Activated T-cell treated with anti-CD3 and anti-CD28 coated beads for 1 hour (primary cell): ENCODE results near the gene TSEN34.
A peak's percentile ranks its signal among the peaks of the same experiment; 100 is the strongest.
"Not testable (repeated sequence)": the region's sequence is repeated elsewhere in the genome, so short reads cannot be mapped to it uniquely, and the experiment has no call there.

Source experiments
- DNase-seq: peaks from one replicate; pipeline ENCODE4 v3.0.0-alpha.2; 2020; ENCODE audit warnings: low read depth

The TSEN34 gene

DNA sequence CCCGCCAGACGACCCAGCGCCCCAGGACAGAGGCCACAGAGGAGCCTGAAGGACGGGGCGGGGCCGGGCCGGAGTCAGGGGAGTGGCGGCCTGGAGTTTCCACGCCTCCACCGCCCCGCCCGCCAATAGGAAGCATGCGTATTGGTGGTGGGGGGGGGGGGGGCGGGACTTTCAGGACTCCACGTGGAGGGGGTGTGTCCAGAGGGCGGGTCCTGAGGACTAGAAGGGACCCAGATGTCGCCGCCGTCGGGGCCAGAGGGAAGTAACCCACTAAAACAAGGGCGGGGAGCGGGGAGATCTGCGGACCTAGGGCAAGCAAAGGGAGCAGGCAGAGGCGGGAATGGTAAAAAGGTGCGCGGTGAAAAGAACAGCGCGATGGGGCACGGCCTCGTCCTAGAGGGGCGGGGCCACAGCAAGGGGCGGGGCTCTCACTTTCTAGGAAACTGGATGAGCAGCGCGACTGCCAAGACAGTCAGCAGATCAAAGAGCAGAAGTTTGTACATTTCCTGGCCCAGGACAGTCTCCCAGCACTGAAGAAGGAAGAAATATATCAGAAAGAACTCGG is 28.8 kb upstream of the TSEN34 start:
- peak; percentile 72 for DNase-seq

DNA sequence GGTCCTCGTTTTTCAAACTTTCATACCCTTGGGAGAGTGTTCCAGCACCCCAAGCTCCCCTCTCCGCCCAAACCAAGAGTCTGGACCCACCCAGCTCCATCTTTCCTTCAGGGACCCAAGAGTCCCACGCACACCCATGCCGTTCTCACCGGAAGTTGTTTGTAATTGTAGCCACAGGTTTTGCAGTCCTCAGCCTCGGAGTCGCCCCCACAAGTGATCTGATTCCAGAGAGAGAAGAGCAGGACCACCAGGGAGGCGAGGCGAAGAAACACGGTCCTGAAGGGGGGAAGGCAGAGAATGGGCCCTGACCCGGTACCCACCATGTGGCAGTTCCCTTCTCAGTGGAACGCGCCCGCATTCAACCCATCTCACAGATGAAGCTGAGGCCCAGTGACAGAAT is 28.2 kb upstream of the TSEN34 start:
- DNase-seq, result no peak

DNA sequence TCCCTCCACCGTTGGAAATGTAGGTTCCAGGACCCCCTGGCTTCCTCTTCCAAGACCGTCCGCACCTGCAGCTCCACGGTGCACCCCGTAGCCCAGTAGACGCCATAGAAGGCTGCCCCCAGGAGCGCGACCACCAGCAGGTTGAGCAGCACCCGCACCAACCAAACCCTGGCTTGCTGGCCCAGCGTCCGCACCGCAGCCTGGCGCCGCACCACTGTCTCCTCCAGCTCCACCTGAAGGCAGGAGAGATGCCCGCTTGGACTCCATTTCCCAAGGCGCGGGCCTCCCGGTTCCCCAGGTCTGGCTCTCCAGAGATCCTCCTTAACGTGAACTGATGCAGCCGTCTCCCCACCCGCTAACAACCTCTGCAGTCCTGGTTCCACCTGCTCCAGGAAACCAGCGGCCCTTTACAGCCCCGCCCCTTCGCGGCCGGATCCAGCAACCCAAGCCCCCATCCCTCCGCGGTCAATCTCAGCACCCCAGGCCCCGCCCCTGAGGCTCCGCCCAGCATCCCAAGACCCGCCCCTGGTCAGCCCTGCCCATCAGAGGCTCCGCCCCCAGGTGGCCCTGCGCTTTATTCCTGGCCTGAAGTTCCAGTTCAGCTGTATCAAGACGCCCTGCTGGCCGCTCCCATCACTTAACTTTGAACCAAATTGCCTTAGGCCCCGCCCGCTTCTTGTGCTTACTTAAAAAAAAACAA is 26.6 kb upstream of the TSEN34 start:
- DNase-seq, result peak; percentile 42

DNA sequence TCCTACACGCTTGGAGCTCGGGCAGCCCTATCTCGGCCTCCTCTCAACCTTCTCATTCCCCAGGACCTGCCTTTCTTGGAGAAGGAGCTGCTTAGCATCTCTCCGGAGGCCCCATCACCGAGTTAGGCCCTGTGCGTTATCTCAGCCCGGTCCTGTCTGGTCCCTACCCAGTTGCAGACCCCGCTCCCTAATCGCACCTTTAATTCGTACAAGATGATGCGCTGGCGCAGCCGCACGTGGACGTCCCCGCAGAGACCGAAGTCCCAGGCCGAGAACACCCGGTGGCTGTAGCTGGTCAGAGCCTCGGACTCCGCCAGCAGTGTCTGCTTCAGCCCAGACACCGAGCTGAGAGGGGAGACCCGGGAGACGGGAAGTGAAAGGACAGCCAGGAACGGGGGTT is 25.9 kb upstream of the TSEN34 start:
- no peak for DNase-seq

DNA sequence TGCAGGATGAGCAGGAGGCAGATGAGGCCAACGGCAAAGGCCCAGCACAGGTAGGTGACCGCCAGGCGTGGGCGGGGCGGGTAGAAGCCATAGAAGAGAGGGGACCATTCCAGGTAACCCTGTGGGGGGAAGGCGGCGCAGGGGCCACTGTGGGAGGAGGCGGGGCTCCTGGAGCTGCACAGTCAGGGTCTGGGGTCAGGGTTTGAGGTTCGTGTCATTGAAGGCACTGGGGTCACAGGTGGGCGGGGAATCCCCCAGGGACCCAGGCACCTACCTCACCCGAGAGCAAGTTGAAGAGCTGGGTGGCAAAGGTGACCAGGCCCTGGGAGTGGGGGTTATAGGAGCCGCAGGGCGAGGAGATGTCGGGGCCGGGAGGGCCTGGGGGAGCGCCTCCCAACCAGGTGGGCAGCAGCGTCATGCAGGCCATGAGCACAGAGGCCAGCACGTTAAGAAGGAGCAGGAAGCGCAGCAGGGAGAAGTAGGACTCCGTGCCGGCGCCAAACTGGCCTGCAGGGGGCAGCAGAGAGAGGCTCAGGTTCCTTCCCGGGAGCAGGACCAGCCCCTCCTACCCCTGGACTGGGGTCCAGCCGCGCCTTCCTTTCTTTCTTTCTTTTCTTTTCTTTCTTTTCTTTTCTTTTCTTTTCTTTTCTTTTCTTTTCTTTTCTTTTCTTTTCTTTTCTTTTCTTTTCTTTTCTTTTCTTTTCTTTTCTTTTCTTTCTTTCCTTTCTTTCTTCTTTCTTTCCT is 22.8 kb upstream of the TSEN34 start:
- peak; percentile 91 for DNase-seq

DNA sequence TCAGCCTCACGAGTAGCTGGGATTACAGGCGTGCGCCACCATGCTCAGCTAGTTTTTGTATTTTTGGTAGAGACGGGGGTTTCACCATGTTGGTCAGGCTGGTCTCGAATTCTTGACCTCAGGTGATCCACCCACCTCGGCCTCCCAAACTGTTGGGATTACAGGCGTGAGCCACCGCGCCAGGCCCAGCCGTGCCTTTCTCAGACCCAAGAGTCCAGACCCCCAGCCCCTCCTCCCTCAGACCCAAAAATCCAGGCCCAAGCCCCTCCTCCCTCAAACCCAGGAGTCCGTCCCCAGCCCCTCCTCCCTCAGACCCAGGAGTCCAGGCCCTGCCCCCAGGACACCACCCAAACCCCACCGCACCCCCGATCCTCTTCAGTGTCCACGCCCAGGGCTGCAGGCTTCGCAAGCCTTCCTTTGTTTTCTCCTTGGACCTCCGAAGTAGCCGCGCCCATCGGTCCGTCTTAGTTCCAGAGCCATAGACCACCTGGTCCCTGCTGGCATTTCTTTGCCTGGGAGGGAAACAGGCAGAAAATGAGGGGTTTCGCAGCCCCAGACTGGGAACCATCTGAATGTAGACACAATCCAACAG is 21.9 kb upstream of the TSEN34 start:
- no peak for DNase-seq

DNA sequence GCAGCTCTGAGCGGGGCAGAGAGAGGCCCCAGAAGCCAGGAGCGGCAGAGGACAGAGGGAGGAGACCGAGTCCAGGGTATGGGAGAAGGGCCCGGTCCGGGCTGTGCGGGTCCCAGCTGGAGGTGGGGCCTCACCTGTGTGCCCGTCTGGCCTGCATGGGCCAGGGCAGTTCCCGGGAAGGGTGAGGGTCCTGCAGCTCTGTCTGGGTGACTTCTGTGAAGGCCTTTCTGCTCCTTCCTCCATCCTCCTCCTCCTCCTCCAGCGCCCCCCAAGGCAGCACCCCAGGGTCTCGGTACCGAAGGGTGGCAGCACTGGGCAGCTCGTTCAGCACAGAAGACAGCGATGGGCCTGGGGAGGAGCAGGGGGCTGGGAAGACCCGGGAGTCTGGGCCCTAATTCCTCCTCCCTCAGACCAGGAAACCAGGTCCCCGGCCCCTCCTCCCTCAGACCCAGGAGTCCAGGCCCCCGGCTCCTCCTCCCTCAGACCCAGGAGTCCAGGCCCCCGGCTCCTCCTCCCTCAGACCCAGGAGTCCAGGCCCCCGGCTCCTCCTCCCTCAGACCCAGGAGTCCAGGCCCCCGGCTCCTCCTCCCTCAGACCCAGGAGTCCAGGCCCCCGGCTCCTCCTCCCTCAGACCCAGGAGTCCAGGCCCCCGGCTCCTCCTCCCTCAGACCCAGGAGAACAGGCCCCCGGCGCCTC is 19.2 kb upstream of the TSEN34 start:
- not testable (repeated sequence) for DNase-seq

DNA sequence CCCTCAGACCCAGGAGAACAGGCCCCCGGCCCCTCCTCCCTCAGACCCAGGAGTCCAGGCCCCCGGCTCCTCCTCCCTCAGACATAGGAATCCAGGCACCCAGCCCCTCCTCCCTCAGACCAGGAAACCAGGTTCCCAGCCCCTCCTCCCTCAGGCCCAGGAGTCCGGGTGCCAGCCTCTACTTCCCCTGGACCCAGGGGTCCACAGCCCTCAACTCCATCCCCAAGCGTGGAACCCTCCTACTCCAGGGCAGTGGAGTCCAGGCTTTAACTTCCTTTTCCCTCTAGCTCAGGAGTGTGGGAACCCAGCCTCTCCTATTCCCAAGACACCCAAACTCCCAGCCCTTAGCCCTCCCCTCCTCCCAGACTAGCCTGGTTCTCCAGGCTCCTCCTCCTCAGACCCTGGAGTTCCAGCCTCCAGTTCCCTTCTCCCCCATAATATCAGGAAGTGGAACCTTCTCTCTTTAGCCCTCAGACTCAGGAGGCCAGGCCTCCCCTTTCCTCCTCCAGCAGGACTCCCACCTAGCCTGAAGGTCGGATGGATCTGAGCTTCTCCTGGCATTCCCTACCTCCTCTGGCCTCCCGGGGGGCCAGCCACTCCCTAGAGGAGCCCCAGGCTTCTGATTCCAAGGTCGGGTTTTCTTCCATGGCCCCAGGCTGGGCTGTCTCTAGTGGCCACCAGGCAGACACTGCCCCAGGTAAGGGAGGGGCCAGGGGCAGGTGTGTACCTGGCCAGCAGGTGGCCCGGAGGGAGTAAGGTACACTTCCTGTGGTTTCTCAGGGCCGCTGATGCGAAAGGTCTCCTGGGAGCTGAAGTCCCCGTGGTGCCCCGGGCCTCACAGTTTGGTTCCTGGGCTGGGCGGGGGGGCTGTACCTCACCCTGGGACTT is 18.4 kb upstream of the TSEN34 start, which contains the start of gene TMC4:
TMC4 (minus strand) TSS at position 690 of the 888 bp plus-strand sequence; CDS start at position 647, 43 bp downstream.
- DNase-seq, result no peak

DNA sequence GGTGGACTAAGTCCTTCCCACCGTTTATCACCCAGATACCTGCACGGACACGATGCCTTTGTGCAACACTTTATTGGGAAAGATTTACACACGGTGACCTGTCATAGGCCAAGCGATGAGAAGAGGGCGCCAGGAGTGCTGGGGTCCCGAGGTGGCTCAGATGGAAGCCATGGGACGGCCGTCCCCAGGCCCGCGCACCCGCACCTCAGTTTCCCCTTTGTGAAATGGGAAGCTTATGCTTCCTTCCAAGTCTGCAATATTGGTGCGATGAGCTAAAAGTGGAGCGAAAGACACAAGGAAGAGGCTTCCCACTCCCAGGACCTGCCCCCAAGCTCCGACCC is 17.8 kb upstream of the TSEN34 start:
- DNase-seq, result no peak

DNA sequence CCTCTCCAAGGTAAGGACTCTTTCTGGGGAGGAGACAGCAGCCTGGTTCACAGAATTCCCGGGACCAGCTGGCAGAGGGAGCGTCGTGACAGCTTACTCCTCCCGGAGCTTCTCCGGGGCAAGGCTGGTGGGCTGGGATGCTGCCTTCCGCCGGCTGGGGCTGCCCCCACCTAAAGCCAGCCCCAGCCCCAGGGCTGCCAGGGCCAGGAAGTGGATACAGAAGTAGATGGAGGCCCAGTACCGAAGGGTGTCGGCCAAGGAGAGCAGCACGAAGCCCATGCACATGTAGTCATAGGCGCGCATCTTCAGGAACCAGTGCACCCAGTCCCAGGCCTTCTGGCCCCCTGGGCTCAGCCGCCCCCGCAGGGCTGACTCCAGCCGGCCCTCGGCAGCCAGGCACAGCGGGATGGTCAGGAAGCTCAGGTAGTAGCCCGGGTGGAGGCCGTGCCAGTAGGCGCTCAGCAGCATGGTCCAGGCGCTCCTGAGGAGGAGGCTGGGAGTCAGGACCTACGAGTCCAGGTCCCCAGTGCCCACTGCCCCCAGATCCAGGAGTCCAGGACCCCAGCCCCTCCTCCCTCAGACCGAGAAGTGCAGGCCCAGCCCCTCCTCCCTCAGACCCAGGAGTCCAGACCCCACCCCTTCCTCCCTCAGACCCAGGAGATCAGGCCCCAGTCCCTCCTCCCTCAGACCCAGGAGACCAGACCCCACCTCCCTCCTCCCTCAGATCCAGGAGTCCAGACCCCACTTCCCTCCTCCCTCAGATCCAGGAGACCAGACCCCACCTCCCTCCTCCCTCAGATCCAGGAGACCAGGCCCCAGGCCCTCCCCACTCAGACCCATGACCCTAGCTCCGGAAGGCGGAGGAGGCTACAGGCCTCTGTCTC is 16.9 kb upstream of the TSEN34 start:
- DNase-seq, result no peak

DNA sequence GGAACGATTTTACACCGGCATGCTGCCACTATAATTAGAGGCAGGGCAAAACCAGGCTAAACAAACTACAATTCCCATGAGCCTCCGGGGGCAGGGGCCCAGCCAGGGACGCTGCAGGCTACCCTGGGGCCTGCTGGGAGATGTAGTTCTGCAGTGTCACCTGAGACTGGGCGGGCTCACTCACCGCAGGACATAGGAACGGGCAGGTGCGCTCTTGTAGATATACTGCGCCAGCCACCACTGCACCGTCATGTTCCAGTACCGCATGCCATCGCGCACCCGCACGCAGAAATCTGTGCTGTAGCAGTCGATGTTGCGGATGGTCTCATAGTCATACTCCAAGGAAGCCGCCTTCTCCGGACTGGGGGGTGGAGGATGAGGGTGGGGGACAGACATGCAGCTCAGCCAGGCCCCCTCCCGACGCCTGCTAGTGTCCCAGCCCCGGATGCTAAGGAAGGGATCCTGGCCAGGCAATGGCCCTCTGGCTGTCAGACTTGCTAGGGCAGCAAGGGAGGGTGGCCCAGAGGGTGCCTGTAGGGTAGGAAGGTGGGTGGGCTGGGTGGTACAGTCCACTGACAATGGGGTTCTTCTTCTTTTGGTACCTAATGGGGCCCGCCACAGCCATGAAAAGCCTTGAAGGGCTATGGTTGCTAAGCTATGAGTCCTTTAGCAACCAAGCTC is 12.4 kb upstream of the TSEN34 start:
- no peak for DNase-seq

DNA sequence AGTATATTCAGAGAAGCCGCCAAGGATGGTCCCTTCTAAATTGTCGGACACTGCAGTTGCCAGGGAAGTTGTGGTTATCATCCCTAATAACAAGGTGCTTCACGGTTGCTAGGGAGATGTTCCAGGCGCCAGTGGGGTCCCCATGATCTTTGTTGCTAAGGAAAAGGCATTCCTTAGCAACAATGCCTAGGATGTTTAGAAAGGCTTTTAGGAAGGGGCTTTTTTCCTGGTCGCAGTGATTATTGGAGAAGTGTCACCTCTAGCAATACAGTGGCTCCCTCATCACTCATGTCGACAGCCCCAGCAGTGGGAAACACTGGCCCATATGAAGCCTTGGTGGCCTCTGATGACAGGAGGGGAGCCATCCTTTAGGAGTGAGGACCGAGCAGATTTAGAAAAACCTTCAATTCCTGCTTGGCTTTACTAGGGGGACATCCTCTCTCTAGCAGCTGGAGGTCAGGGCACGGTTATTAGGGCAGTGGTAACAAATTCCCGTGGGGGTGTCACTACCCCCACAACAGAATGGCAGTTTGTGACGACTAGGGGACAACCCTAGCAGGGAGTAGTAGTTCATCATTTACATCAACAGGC is 11.8 kb upstream of the TSEN34 start:
- no peak for DNase-seq

DNA sequence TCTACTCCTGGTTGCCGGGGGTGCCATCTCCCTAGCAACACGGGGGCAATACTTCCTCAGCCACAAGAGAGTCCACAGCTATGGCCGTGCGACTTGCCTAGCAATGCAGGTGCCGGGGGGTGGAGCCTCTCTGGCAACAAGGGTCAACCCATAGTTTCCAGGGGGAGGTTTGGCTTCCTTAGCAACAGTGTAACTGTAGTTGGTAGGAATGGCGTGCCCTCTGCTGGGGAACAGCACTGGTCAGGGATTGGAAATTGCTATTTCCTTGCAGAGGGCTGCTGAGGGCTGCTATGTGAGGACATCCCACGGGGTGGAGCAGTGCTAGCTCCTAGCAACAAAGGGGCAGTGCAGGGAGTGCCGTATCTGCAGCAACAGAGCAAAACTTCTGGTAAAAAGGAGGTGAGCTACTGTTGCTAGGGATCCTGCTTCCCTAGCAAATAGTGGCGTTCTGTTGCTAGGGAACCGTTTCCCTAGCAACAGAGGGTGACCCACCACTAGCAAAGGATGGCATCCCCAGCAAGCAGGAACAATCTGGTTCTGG is 11.1 kb upstream of the TSEN34 start:
- DNase-seq, result no peak

DNA sequence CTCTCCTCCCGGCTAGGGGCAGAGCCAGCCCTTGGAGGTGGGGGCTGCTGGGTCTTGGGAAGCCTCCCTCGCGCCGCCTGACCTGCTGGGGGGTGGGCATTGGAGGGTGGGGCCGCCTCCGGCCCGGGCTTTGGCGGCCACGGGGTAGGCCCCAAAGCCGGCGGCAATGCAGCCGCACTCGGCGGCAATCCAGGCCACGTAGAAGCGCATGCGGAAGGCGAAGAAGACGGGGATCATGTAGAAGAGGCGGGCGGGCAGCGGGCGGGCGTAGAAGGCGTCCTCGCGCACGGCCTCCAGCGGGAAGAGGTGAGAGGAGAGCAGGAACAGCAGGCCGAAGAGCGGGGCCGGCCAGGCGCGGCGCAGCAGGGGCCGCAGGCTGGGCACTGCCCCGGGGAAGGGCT is 10.4 kb upstream of the TSEN34 start:
- no peak for DNase-seq

DNA sequence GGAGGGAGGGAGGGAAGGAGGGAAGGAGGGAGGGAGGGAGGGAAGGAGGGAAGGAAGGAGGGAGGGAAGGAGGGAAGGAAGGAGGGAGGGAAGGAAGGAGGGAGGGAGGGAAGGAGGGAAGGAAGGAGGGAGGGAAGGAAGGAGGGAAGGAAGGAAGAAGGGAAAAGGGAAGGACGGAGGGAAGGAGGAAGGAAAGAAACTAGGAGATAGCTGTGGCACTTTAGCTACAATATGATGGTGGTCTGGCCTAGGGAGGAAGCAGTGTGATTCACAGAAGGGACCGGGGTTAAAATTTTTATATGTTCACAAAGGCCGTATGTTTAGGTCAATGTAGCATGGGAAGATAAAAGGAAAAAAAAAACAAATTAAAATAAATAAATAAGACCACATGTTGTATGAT is 9.2 kb upstream of the TSEN34 start:
- DNase-seq, result not testable (repeated sequence)

DNA sequence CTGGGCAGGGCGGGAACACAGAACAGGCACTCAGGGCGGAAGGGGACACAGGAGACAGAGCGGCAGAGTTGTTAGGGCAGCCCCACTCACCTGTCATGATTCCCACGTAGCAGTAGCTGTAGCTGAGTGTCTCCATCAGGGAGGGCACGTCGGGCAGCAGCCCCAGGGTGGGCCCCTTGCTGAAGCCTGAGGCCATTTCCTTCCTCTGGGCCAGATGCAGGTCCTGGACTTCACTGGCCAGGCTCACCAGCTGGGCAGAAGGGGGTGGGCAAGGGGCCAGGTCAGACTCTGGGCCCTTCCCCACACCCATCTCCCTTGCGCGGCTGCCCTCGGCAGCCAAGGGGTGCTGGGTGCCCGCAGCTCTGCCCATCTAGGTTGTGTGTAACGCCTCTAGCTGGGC is 7.7 kb upstream of the TSEN34 start:
- no peak for DNase-seq

DNA sequence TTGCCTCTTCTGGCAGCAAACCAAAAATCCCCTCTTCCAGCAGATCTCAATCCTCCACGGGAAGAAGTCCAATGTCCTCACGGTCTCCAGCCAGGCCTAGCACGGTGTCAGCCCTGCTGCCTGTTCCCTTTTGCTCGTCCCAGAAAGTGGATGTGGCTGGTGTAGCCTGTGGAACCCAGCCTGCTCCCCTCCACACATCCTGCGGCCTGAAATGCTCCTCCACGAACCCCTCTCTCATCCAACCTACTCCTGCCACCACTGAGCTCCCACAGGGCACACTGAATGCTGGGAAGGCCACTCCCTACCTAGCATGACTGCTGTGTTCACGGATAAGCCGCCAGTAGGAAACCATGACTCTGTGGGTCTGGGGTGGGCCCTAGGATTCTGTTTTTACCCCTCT is 4.8 kb upstream of the TSEN34 start:
- DNase-seq, result no peak

DNA sequence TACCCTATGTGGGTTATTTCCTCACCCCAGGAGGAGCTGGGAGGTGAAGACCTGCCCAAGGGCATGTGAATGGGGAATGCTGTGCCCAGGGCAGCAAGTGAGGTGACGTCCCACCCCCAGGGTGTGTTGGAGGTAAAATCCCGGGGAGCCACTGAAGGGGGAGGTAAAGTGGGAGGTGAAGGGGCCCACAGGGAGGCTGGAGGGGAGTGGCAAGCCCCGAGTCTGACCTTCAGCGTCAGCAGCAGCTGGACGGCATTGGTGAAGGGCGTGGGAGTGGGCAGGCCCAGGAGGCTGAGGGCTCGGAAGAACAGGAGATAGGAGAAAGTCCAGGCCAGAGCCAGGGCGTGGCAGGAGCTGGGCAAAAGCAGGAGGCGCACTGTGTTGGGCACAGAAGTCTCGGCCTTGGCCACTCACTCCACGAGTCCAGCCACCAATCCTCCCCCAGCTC is 4.2 kb upstream of the TSEN34 start:
- DNase-seq, result no peak
